Lower leg skin (tissue), 4 donors: ENCODE results near the gene UQCR10. TPM values are rescaled to one million over a fixed set of nuclear protein-coding genes. Genes with fewer than 3 reads are reported as not detected.
"Not testable (repeated sequence)": the region's sequence is repeated elsewhere in the genome, so short reads cannot be mapped to it uniquely, and the experiment has no call there.

Source experiments
- DNase-seq, 2 donors: peaks; one replicate each; pipeline ENCODE4 v3.0.0-alpha.2; 2019; ENCODE audit warnings: low spot score in 2 of 2
- H3K4me3 ChIP-seq: fragments of 200-600 bp; sonication (generic); 2 replicates; pipeline ENCODE4 v1.5.1; 2017; ENCODE audit warnings: mild to moderate bottlenecking, low read depth; ENCODE audit not compliant: poor library complexity, severe bottlenecking
- POLR2A ChIP-seq, 2 donors: fragments of 450-650 bp; IDR thresholded peaks; one replicate each; pipeline ENCODE4 v1.6.1; 2016 to 2017; ENCODE audit warnings: antibody characterized with exemption in 2 of 2, mild to moderate bottlenecking in 1 of 2, moderate library complexity in 1 of 2
- WGBS, 2 donors: methylation state at CpG; one replicate each; pipeline ENCODE4 v1.1.5; 2018; 5-methylcytosine and 5-hydroxymethylcytosine counted together
- intact Hi-C: fragments of 100-400 bp; cut with DNase I; formaldehyde crosslinking; loops from one replicate; pipeline ENCODE4 v1.15.0; 2023; ENCODE audit warnings: low total_unique reads
- total RNA-seq, 4 donors: library from RNA; depleted of rRNA; stranded (reverse); fragments of >200 nt; gene quantifications; one replicate each; pipeline ENCODE4 v1.1.0, GENCODE V29; 2016
- TF ChIP-seq, protein P1 (sequence below), 3 donors: fragments of 450-650 bp; IDR thresholded peaks; one replicate each; pipeline ENCODE4 v1.5.1; 2016; ENCODE audit warnings: antibody characterized with exemption in 3 of 3, mild to moderate bottlenecking in 3 of 3, moderate library complexity in 2 of 3

UQCR10 gene
- total RNA-seq, 4 donors from 2014 or later = 23.1 to 65.8 (median 44.3) TPM

GRCh38 chr22:29748248-29748893, 18.8 kb upstream of the UQCR10 start:
- no peak overlapping the region for H3K4me3 ChIP-seq
- TF ChIP-seq, protein P1, sequence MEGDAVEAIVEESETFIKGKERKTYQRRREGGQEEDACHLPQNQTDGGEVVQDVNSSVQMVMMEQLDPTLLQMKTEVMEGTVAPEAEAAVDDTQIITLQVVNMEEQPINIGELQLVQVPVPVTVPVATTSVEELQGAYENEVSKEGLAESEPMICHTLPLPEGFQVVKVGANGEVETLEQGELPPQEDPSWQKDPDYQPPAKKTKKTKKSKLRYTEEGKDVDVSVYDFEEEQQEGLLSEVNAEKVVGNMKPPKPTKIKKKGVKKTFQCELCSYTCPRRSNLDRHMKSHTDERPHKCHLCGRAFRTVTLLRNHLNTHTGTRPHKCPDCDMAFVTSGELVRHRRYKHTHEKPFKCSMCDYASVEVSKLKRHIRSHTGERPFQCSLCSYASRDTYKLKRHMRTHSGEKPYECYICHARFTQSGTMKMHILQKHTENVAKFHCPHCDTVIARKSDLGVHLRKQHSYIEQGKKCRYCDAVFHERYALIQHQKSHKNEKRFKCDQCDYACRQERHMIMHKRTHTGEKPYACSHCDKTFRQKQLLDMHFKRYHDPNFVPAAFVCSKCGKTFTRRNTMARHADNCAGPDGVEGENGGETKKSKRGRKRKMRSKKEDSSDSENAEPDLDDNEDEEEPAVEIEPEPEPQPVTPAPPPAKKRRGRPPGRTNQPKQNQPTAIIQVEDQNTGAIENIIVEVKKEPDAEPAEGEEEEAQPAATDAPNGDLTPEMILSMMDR (IDR thresholded peaks at IDR 0.05) = no peak
- no peak for TF ChIP-seq POLR2A (IDR thresholded peaks at IDR 0.05)
- no peak for DNase-seq
- WGBS, 2 donors = 85 to 90% methylated on average over 9 of the region's 9 CpGs
- intact Hi-C loops = no loop called here

DNA sequence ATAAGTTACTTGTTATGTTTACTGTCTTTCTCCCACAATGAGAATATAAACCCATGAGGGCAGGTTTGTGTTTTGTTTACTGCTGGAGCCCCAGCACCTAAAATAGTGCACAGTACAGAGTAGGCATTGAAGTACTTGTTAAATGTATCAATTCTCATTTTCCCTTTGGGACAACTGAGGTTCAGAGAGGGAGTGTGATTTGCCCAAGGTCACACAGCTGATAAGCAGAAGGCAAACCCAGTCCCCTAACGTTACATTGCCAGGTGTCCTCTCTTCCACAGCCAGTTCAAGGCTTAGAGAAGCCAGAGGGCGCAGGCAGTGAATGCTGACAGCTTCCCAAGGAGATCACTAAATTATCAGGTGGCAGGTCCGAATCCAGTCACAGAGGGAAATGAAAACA, 17.1 kb upstream of the UQCR10 start:
- no peak for TF ChIP-seq POLR2A (IDR thresholded peaks at IDR 0.05)
- TF ChIP-seq, protein P1 (IDR thresholded peaks at IDR 0.05) = no peak
- no peak overlapping the region for H3K4me3 ChIP-seq
- intact Hi-C loops = no loop called here
- 90 to 94% methylated on average over 3 of the region's 3 CpGs for WGBS, 2 donors
- DNase-seq = no peak

DNA sequence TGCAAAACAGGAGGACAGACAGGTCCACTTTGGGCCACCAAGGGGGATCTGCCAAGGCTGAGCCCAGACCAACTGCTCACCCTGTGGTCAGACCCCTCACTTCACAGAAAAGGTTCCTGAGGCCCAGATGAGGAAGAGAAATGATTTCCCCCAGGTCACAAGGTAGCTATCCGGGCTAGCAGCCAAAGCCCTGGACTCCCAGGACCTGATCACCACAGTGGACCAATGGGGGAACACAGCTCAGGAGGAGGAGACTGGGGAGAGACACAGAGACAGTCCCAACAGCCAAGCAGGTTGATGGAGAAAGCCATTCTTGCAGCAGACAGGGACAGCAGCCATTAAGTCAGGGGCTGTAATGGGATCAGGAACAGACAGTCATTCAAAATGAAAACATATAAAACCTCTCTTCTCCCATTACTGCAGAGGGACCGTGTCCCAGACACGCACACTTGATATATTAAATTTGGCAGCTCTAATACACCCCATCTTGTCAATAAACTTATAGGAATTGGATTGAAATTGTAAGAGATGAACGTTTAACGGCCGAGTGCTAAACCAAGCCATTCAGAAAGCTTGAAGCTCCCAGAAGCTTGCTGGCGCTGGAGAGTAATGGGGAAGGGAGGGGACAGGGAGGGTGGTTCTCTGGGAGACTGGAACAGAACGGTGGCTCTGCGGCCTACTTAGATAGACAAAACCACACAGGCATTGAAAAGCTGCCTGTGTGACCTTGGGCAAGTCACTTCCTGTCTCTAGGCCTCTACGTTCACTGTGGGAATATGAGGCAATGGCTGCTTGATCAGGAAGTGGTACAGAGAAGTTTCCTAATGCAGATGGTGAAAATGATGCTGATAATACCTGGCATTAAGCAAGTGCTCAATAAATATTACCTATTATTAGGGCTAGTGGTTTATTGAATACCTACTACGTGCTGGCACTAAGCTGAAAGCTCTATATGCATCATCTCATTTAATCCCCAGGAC, 16.3 kb upstream of the UQCR10 start:
- DNase-seq = no peak
- TF ChIP-seq POLR2A (IDR thresholded peaks at IDR 0.05) = no peak
- TF ChIP-seq, protein P1 (IDR thresholded peaks at IDR 0.05) = no peak
- 83 to 84% methylated on average over 11 of the region's 11 CpGs for WGBS, 2 donors
- no peak overlapping the region for H3K4me3 ChIP-seq
- intact Hi-C loops = no loop called here

- intact Hi-C loops = no loop called here
- TF ChIP-seq, protein P1 (IDR thresholded peaks at IDR 0.05) = no peak
- no peak for TF ChIP-seq POLR2A (IDR thresholded peaks at IDR 0.05)
- H3K4me3 ChIP-seq = no peak overlapping the region
- DNase-seq = no peak
- 94 to 100% methylated on average over 2 of the region's 2 CpGs for WGBS, 2 donors
These were observed 15.5 kb upstream of the UQCR10 start for GRCh38 chr22:29751669-29752068.

- TF ChIP-seq POLR2A (IDR thresholded peaks at IDR 0.05) = no peak
- TF ChIP-seq, protein P1 (IDR thresholded peaks at IDR 0.05) = no peak
- intact Hi-C loops = no loop called here
- DNase-seq = no peak
- H3K4me3 ChIP-seq = no peak overlapping the region
- WGBS, 2 donors = 90% methylated on average over 12 to 16 of the region's 16 CpGs
These were observed 13.1 kb upstream of the UQCR10 start for GRCh38 chr22:29753808-29754657.

DNA sequence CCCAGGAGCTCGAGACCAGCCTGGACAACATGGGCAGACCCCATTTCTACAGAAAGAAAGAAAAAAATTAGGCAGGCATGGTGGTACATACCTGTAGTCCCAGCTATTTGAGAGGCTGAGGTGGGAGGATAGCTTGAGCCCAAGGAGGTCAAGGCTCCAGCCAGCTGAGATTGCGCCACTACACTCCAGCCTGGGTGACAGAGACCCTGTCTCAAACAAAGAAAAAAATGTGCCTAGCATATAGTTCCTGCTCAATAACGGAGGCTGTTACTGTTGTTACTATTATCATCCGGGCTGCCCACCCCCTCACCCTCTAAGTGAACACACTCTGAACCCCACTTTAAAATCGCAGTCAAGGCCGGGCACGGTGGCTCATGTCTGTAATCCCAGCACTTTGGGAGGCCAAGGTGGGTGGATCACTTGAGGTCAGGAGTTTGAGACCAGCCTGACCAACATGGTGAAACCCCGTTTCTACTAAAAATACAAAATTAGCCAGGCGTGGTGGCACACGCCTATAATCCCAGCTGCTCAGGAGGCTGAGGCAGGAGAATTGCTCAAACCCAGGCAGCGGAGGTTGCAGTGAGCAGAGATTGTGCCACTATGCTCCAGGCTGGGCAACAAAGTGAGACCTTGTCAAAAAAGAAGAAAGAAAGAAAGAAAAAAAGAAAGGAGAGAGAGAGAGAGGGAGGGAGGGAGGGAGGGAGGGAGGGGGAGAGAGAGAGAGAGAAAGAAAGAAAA, 12.3 kb upstream of the UQCR10 start:
- DNase-seq, H3K4me3 ChIP-seq, intact Hi-C loops: not testable (repeated sequence)
- WGBS, 2 donors = 89 to 91% methylated on average over 11 of the region's 11 CpGs
